ENCODE results near the gene ELMO2. TPM values are rescaled to one million over a fixed set of nuclear protein-coding genes. Genes with fewer than 3 reads are reported as not detected.

The ELMO2 gene
- total and polyA plus RNA-seq, 2 of the 4 experiments (the other 2 are of a cell fraction), result 29.2 to 52.7 TPM

DNA sequence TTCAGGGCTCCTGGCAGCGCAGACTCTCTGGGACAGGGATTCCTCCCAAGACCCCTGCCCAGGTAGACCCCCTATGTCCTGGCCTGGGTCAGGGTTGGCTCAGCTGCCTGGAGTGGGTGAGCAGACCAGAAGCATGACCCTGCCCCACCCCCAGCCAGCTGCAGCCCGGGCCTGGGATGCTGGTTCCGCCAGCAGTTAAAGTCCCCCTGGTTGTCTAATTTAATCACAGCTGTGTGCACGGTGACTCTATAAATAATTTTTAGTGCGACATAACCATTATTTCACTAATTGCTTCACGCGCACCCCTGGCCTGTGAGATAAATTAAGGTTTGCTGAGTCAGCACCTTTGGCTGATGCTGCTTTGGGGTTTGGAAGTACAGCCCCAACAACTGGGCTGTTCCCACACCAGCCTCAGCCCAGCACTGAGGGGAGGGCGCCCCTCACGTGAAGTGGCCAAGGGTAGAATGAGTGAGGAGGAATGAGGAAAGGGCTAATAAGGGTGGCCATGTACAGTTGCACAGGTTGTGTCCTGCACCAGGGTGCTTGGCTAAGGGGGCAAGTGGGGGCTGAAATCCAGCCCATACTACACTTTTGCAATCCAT lies 72.0 kb downstream of the ELMO2 start:
- H3K4me1 ChIP-seq (ENCODE audit: control insufficient read depth, insufficient read depth, low read length), result no peaks in the 10 kb centered on the region
- intact Hi-C loops (cut with micrococcal nuclease), result no loop called here

More for the DNA sequence above, 72.0 kb downstream of the ELMO2 start:
- H3K23ac ChIP-seq (ENCODE audit: low read depth, low read length), result no peak overlapping the region
- H2BK120ac ChIP-seq (ENCODE audit: low read depth, low read length), result no peak overlapping the region
- H3K27ac ChIP-seq (ENCODE audit: insufficient read depth, low read length), result no peak overlapping the region
- ChIA-PET CTCF (no interaction called here), POLR2A (ENCODE audit: unreplicated experiment) (interaction anchor here (0.5 kb wide), 1 partner anchor 305 kb away, joined by 13 read pairs; no protein-coding TSS in a partner anchor)
- no peak overlapping the region for H2AK5ac ChIP-seq (ENCODE audit: low read depth, low read length)
- WGBS, 2 experiments (ENCODE audit: extremely low coverage in 2 of 2, insufficient read length in 1 of 2), result no CpG with 5 or more reads among the region's 9 CpGs
- H3K9me1 ChIP-seq (ENCODE audit: insufficient read depth, low read length), result no peaks in the 10 kb centered on the region
- dilution Hi-C loops (cut with HindIII; ENCODE audit: low sequenced_read_pairs, unreplicated experiment) (no loop called here), in situ Hi-C loops (cut with MboI; ENCODE audit: low sequenced_read_pairs) (no loop called here)
- H3K9ac ChIP-seq (ENCODE audit: low read depth, low read length), result no peak overlapping the region
- ATAC-seq (ENCODE audit: low read depth) (no peak), DNase-seq (no peak)
- no peak overlapping the region for H3K18ac ChIP-seq (ENCODE audit: low read depth, low read length)
- H4K91ac ChIP-seq (ENCODE audit: insufficient read depth, low read depth, low read length), result no peak overlapping the region
- no peak overlapping the region for H3K4ac ChIP-seq (ENCODE audit: low read depth, low read length)
- H2AFZ ChIP-seq (replicated peaks; ENCODE audit: low read length, poor library complexity), result no peak overlapping the region
- no peak overlapping the region for H3K4me2 ChIP-seq (ENCODE audit: low read depth, low read length)
- H3K79me1 ChIP-seq (ENCODE audit: low read depth in 1 of 2, low read length in 2 of 2), result no peaks in the 10 kb centered on the region
- H2AK9ac ChIP-seq (replicated peaks; ENCODE audit: low read depth, low read length, poor library complexity), result no peak overlapping the region
- H2BK20ac ChIP-seq (ENCODE audit: low read depth, low read length), result no peak overlapping the region
- H3K56ac ChIP-seq (ENCODE audit: extremely low read depth, insufficient read depth, low read length), result no peak overlapping the region
- H3K36me3 ChIP-seq (ENCODE audit: control insufficient read depth, insufficient read depth, low read length), result no peaks in the 10 kb centered on the region
- H2BK5ac ChIP-seq (ENCODE audit: low read depth, low read length, poor library complexity, severe bottlenecking), result no peak overlapping the region
- H3K27me3 ChIP-seq (ENCODE audit: control insufficient read depth, insufficient read depth, low read length), result peaks cover 72% of the 10 kb centered on the region
- no peak overlapping the region for H3K14ac ChIP-seq (replicated peaks; ENCODE audit: low read depth, low read length)
- H3K4me3 ChIP-seq (ENCODE audit: insufficient read depth, low read depth, low read length), result no peak overlapping the region
- no peak overlapping the region for H4K8ac ChIP-seq (ENCODE audit: low read depth in 2 of 2, low read length in 2 of 2)
- H2BK15ac ChIP-seq (ENCODE audit: low read depth, low read length), result no peak overlapping the region
- TF ChIP-seq MAFK (IDR thresholded peaks at IDR 0.05; ENCODE audit: low read depth, low read length), result peak; percentile 99
- no peak for TF ChIP-seq POLR2A (IDR thresholded peaks at IDR 0.05; ENCODE audit: low read depth, low read length)
- no peaks in the 10 kb centered on the region for H4K20me1 ChIP-seq (ENCODE audit: insufficient read depth, low read length)
- no peaks in the 10 kb centered on the region for H3K9me3 ChIP-seq (ENCODE audit: control insufficient read depth, insufficient read depth, low read length)
- no TSS peak for BruUV-seq (replicated peaks)
- no peak overlapping the region for H4K5ac ChIP-seq (ENCODE audit: low read depth, low read length)
